SU-DHL-6 (cell line): ENCODE measurements around the gene ELP1.

Experiments used
- CTCF ChIP-seq: fragments of 200-600 bp; sonication (generic); IDR thresholded peaks from one replicate; pipeline ENCODE4 v1.5.1; 2017; ENCODE audit warnings: antibody characterized with exemption, mild to moderate bottlenecking, low read length, moderate library complexity; ENCODE audit not compliant: insufficient read depth, poor library complexity, severe bottlenecking
- EZH2phosphoT487 ChIP-seq: fragments of 200-600 bp; sonication (generic), shearing (Covaris generic); conservative IDR thresholded peaks from 2 replicates; pipeline ENCODE4 v1.6.1; 2018; ENCODE audit warnings: mild to moderate bottlenecking, antibody characterized with exemption, low read length, moderate library complexity, mixed read lengths

GRCh38 chr9:108869092-108869725 is 64.7 kb downstream of the ELP1 start:
- no peak for TF ChIP-seq CTCF
- no peak for TF ChIP-seq EZH2phosphoT487
